ENCODE results near the gene RNFT2.
A peak's percentile ranks its signal among the peaks of the same experiment; 100 is the strongest.

The RNFT2 gene

GRCh38 chr12:116737774-116738657, at the start of gene RNFT2, which contains the start of gene SPRING1:
TSS of gene RNFT2 (plus strand) at chr12:116738315. CDS start at chr12:116740498, 2,183 bp downstream.
TSS of gene SPRING1 (minus strand) at chr12:116738069. CDS start at chr12:116737900, 169 bp downstream.
- peak; percentile 93 for DNase-seq

GRCh38 chr12:116689521-116689920, 48.6 kb upstream of the RNFT2 start:
- DNase-seq = no peak

GRCh38 chr12:116689979-116690744, 48.0 kb upstream of the RNFT2 start:
- DNase-seq = no peak

- no peak for DNase-seq
Measured at GRCh38 chr12:116691205-116691604, 46.9 kb upstream of the RNFT2 start.

GRCh38 chr12:116691636-116692035, 46.5 kb upstream of the RNFT2 start:
- DNase-seq = no peak

DNA sequence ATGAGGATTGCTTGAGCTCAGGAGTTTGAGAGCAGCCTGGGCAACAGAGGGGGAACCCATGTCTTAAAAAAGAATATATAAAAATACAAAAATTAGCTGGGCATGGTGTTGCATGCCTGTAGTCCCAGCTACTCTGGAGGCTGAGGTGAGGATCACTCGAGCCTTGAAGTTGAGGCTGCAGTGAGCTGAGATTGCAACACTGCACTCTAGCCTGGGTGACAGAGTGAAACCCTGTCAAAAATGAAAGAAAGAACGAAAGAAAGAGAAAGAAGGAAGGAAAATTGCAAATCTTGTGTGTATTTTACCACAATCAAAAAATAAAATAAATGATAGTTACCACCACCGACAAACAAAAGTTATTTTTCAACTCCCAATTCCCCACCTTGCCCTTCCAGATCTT, 45.5 kb upstream of the RNFT2 start:
- no peak for DNase-seq

GRCh38 chr12:116693286-116694227, 44.6 kb upstream of the RNFT2 start:
- DNase-seq = no peak

- no peak for DNase-seq
Measured at GRCh38 chr12:116694653-116695463, 43.3 kb upstream of the RNFT2 start.

DNA sequence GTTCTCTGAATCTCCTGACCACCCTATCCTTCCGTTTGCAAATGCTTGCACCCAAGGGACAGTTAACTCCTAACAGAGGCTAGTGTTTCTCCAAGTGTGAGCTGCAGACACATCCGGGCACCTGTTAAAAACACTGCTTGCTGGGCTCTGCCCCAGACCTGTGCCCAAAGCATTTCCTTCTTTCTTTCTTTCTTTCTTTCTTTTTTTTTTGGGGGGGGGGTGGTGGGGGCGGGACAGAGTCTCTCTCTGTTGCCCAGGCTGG, 42.7 kb upstream of the RNFT2 start:
- no peak for DNase-seq

DNA sequence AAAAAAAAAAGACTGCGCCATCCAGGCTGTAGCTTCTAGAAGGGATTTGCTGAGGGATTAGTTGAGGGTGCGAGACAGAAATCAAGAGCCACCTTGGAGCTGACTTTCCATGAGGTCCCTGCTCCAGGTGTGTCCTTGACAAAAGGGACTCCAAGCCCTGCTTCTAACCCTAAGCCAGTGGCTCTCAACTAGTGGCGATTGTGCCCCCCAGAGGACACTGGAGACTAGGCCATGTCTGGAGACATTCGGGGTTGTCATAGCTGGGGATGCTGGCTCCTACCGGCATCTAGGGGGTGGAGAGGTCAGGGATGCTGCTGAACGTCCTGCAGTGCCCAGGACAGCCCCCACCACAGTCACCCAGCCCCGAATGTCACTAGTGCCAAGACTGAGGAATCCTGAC, 40.8 kb upstream of the RNFT2 start:
- no peak for DNase-seq

DNA sequence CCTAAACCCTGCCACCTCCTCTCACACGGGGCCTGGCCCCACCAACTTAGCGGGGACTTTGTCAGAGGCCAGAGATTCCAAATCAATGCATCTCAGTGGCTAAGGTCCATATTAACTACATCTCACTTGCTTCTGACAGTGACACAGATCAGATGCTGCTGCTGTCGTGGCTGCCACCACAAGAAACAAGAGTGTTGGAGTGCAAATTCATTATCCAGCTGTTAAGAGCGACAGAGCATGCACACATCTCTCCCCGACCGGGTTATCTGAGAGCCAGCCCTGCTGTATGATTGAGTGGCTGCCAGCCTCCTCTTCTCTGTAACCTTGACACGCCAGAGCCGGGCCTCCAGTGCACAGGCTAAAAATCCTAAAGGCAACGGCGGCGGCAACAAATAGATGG, 40.4 kb upstream of the RNFT2 start:
- no peak for DNase-seq

GRCh38 chr12:116698116-116698515, 40.0 kb upstream of the RNFT2 start:
- DNase-seq = no peak

GRCh38 chr12:116698554-116699075, 39.5 kb upstream of the RNFT2 start:
- DNase-seq = no peak

- DNase-seq = no peak
Measured at GRCh38 chr12:116700066-116700465, 38.0 kb upstream of the RNFT2 start.

- DNase-seq = no peak
Measured at GRCh38 chr12:116701432-116701831, 36.7 kb upstream of the RNFT2 start.

DNA sequence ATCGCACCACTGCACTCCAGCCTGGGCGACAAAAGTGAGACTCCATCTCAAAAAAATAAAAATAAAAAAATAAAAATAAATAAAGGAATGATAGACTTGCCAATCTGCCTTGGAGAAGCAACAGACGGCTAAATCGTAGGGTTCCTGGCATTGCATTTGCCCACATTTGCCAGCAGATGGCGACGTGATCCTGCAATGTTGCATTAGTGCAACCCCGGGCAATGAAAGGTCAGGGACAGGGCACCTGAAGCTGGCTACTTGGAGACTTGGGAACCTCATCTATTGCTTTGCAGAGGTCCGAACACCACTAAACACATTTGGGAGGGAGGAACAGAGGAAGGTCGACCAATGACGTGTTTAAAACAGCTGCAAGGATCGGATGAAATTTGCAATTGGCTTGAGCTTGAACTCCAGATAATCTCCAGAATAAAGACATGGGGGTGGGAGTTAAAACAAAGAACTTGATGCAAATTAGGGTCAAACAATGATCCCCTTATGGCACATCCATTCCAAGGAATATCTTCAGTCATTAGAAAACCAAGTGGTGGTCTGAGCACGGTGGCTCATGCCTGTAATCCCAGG, 34.8 kb upstream of the RNFT2 start:
- DNase-seq = no peak

GRCh38 chr12:116707751-116708150, 30.4 kb upstream of the RNFT2 start:
- DNase-seq = no peak

- peak; percentile 41 for DNase-seq
Measured at GRCh38 chr12:116708826-116709756, 29.0 kb upstream of the RNFT2 start.

GRCh38 chr12:116709768-116710167, 28.3 kb upstream of the RNFT2 start:
- DNase-seq = no peak
